Left colon (tissue), 2 donors: ENCODE measurements around the gene SGCD. TPM values are rescaled to one million over a fixed set of nuclear protein-coding genes. Genes with fewer than 3 reads are reported as not detected.

Experiments used
- ATAC-seq: fragments of 200-7000 bp; cut with Tn5 transposase; one replicate; pipeline ENCODE4 v1.9.1; 2020; ENCODE audit warnings: mild to moderate bottlenecking, moderate library complexity
- DNase-seq, 2 donors: peaks; one replicate each; pipeline ENCODE4 v3.0.0-alpha.2; 2020
- intact Hi-C, 2 donors: fragments of 100-400 bp; cut with DNase I in 1 of 2; cut with micrococcal nuclease in 1 of 2; formaldehyde crosslinking; loops; one replicate each; pipeline versions ENCODE4 v1.11.2 to v1.14.0; 2022; cut with DNase I, micrococcal nuclease
- total RNA-seq, 2 donors: library from RNA; stranded (reverse); fragmentation: NEBNext Ultra II Directional; extraction: Animal tissue kit (Norgen Biotek cat#: 25700); gene quantifications; one replicate each; pipeline ENCODE4 v1.2.1, GENCODE V29; 2021
- donor health status: DM: no; HTN: no; CAD: no.
- donor health status: DM: yes; HTN: yes; CAD: no.

SGCD gene
- total RNA-seq, 2 donors from 2014 or later = 1.0 to 3.2 TPM

DNA sequence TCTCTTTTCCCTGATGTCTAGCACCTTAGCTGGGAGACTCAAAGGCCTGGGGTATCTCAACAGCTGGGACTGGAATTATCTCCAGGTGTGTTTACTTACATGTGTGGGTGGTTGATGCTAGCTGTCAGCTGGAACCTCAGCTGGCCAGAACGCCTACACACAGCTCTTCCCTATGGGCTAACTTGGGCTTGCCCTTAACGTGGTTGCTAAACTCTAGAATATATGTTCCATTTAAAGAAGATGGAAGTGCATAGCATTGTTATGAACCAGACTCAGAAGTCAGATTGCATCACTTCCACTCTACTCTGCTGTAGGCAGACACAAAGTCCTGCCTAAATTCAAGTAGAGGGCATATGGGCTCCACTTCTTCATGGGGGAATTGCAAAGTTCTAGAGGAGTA is 29.3 kb downstream of the SGCD start:
- ATAC-seq (no peak), DNase-seq (no peak)
- intact Hi-C loops = no loop called here

DNA sequence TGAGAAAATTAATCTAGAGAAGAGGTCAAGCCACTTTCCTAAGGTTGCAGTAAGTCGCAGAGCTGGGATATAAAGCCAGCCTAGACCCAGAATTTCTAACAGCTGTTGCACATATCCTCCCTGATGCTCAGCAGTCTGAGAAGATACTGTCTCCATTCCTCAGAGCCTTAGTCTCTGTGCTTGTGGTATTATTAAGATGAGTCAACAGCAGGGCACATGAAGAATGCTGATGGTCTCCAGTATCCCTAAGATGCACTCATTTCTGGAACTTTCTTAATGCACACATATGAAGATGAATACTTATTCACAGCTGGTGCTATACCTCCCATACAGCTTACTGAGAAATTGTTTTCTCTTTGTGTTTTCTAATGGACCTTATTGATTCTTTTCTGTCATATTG is 32.5 kb downstream of the SGCD start:
- no peak for ATAC-seq
- intact Hi-C loops = no loop called here

GRCh38 chr5:156361436-156362109 is 34.6 kb downstream of the SGCD start:
- no peak for DNase-seq
- intact Hi-C loops = no loop called here
- no peak for ATAC-seq

More for the DNA sequence above, 32.5 kb downstream of the SGCD start:
- no peak for DNase-seq

DNA sequence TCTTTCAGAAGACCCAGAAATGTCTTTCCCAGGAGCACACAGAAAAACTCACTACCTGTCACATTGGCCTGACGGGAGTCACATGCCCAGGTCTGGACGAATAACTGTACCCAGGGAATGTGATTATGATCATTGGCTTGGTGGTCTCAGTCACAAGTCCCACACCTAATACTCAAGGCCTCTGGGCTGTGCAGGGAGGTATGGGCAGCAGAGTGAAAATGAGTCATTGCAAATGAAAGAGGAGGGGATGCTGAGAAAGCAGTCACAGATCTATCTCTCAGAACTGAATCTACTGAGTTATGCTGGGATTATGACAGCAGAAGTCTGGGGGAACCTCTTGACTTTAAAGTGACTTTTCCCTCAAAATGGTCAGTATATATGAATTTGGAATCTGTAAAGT is 36.9 kb downstream of the SGCD start:
- DNase-seq (no peak), ATAC-seq (no peak)
- intact Hi-C loops = no loop called here

- no peak for DNase-seq
- intact Hi-C loops = no loop called here
- no peak for ATAC-seq
These were observed 39.6 kb downstream of the SGCD start for GRCh38 chr5:156366521-156366920.

DNA sequence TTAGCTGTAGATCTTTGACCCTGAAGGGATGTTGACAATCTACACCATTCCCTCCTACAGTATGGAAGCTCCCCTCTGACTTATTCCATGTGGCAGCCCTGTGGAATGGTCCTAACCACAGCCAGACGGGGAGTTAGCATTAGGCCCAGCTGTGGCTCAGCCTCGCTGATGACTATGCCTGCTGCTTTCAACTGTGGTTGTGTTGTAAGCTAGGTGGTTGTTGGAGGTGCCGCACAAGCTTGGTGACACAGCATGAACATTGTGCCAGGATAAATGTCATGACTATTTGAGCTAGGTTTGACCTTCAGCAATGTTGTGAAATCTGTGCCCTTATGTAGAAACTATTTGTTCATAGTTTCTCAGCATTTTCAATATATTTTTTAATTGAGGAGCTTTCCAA is 40.6 kb downstream of the SGCD start:
- DNase-seq (no peak), ATAC-seq (no peak)
- intact Hi-C loops = no loop called here

DNA sequence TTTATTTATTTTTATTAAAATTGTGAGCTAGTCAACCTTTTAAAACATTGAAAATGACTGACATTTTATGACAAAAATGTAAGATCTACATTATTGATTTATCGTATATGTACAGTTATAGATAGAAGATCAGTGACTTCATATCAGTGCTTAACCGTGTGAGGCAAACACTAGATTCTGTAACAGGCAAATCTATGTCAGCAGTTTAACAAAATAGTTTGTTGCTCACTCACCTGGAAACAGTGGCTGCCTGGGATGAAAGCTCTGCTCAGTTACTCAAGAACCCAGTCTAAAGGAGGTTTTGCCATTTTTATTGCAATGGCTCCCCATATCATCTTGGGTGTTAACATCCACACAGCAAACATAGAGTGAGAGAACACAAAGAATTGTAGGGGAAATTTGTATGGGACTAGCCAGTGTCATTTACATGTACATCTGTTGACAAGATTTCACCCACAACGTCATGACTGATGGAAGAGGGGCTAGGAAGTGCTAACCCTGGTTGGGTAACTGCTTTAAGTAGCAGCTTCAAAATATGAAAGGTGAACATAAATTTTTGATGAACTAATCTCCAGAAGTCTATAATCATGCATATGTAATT is 49.0 kb downstream of the SGCD start:
- no peak for DNase-seq
- intact Hi-C loops = no loop called here
- ATAC-seq = no peak

GRCh38 chr5:156376751-156377150 is 49.8 kb downstream of the SGCD start:
- DNase-seq (no peak), ATAC-seq (no peak)
- intact Hi-C loops = no loop called here

GRCh38 chr5:156378159-156378558 is 51.2 kb downstream of the SGCD start:
- DNase-seq (no peak), ATAC-seq (no peak)
- intact Hi-C loops = no loop called here

GRCh38 chr5:156379206-156379605 is 52.2 kb downstream of the SGCD start:
- DNase-seq (no peak), ATAC-seq (no peak)
- intact Hi-C loops = no loop called here

- intact Hi-C loops = no loop called here
- no peak for DNase-seq
- no peak for ATAC-seq
These were observed 53.9 kb downstream of the SGCD start for GRCh38 chr5:156380848-156381247.

DNA sequence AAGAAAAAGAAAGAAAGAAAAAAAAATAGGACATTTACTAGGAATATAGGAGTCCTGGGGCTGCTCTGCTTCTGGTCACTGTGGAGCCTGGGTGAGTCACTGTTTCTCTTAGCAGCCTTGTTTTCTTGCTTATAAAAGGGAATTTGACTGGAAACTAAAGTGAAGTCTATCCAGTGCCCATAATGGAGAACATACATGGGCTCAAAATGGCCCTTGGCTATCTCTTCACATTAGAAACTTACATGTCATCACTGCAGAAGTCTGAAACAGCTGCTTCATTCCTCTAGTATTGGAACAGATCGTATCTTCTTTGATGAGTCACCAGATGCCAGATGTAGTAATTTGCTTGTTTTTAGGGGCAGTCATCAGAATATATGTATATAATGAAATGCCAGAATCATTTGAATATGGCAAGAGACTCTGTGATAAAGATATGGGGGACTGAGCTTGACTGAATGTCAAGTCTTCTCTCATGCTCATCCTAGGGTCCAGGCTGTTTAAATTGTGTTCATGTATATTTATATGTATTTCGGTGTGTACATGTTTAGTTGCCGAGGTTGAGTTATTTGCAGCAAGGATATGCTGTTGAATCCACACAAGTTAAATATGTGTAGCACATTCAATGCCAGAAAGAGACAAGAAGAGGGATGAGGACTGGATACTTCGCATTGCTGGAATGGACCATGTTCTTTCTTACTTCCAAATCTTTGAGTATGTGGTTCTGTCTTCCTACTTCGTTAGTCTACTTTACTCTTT is 56.7 kb downstream of the SGCD start:
- intact Hi-C loops = no loop called here
- ATAC-seq (no peak), DNase-seq (no peak)

GRCh38 chr5:156385416-156385815 is 58.5 kb downstream of the SGCD start:
- DNase-seq (no peak), ATAC-seq (no peak)
- intact Hi-C loops = no loop called here

DNA sequence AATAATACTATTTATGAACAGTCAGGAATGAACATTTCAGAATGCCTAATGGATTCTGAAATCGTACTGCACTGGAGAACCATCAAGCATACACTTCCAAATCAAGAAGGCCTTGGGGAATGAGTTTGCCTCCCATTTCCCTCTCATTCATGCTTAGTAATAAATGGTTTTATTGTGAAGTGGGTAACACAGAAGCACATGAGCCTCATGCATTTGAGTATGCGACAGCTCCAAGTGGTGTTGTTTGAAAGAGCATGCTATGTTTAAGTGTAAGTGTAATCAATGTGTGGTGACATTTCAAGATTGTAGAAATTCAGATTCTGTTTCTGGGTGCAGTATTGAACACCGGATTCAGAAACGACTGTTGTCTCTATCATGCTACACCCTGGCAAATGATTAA is 60.0 kb downstream of the SGCD start:
- ATAC-seq (no peak), DNase-seq (no peak)
- intact Hi-C loops = no loop called here

DNA sequence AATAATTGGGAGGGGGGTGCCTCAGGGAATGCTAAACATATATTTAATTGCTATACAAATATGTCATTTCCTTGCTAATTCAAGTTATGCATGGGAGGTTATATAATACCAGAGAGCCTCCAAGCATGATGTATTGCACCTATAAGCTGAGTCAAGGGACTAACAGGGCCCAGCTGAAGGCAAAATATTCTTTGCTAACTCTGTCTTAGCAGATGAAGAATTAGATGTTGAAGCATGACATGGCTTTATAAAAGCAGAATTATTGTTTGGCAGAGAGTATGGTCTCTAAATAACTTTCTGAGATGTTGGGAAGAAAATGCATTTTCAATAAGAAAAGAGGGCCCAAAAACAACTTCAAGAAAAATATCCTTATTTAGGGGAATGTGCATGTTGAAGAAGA is 60.4 kb downstream of the SGCD start:
- DNase-seq (no peak), ATAC-seq (no peak)
- intact Hi-C loops = no loop called here

DNA sequence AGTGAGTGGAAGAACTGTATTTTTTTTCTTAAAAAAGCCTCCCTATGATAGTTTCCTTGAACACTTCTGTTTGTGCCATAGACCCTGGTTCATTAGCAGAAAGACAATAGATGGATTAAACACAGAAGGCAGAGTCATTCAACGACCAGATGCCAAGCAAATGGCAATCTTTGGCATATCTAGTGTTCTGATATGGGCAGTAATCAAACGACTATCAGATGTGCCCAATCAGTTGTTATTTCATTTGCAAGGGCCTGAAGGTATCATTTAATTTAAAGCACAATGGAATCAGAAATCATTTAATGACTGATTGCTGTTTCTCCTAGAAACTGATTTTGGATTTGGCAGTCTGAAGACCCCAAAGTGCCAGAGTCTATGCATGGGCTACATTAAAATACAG is 61.3 kb downstream of the SGCD start:
- no peak for ATAC-seq
- no peak for DNase-seq
- intact Hi-C loops = no loop called here

DNA sequence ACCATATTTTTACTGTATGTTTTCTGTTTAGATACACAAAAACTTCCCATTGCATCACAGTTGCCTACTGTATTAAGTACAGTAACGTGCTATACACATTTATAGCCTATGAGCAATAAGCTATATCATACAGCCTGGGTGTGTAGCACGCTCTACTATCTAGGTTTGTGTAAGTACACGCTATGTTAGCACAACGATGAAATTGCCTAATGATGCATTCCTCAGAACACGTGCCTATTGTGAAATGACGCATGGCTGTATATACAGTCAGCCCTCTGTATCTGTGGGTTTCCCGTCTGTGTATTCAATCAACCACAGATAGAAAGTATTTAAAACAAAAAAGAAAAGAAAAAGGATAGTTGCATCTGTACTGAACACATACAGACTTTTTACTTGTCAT is 64.2 kb downstream of the SGCD start:
- intact Hi-C loops = no loop called here
- DNase-seq (no peak), ATAC-seq (no peak)

- DNase-seq (no peak), ATAC-seq (no peak)
- intact Hi-C loops = no loop called here
These were observed 67.0 kb downstream of the SGCD start for GRCh38 chr5:156393980-156394379.

DNA sequence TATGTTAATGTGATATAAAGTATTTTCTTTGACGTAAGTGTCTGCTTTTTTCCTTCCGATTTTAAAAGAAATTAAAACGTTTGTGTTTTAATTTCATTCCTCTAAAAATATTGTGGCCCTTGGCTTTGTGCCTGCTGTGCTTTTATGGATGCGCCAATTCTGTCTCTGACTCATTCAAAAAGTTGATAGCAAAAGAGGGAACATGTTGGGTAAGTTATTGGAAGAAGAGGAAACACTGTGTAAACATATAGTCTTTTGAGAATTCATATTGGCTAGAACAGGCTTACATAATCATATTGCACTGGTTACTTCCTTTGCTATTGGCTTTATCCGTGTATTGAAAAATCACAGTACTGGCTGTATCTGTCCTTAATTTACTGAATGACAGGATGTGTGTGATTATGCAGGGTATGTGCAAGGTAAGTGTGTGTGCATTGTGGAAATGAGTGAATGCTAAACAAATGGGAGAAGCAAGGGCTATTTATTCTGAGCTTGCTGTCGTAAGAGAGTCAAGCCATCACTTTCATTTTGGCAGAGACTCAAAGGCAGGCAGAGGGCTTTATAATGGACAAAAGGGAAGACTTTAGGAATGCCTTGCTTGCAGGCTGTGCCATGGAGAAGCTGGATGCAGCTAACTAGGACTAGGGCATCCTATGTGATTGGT is 67.8 kb downstream of the SGCD start:
- ATAC-seq (no peak), DNase-seq (no peak)
- intact Hi-C loops = no loop called here

DNA sequence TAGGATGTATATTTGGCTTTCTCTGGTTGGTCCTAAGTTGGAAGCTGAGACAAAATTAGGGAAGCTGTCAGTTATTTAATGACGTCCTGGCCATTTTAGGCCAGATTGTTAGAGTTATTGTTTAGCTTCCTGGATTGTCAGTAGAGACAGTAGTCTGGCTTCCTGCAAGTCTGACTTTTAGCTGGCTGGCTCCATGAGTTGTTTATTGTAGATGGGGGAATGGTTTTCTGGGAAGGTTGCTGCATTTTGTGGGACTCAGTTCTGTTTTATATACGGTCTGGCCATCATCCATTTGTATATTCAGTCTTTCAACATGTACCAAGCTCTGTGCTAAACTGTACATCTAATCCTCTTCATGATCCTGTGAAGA is 68.3 kb downstream of the SGCD start:
- no peak for ATAC-seq

More for the DNA sequence above, 68.3 kb downstream of the SGCD start:
- DNase-seq = no peak
- intact Hi-C loops = no loop called here
